WERI-Rb-1 (cell line): ENCODE measurements around the gene NACA.

ENCODE experiments used
- DNase-seq: peaks from one replicate; pipeline ENCODE4 v3.0.0-alpha.2; 2020
- H3K27ac ChIP-seq: fragments of 250-450 bp; sonication (Bioruptor Pico); 2 replicates; pipeline ENCODE4 v1.5.1; 2020; ENCODE audit warnings: mild to moderate bottlenecking, moderate library complexity
- H3K27me3 ChIP-seq: fragments of 250-450 bp; sonication (Bioruptor Pico); 2 replicates; pipeline ENCODE4 v1.5.1; 2021; ENCODE audit warnings: mild to moderate bottlenecking, low read depth, moderate library complexity; ENCODE audit not compliant: insufficient read depth, severe bottlenecking
- H3K36me3 ChIP-seq: fragments of 250-450 bp; sonication (Bioruptor Pico); 2 replicates; pipeline ENCODE4 v1.5.1; 2020; ENCODE audit warnings: mild to moderate bottlenecking, moderate library complexity
- H3K4me3 ChIP-seq: 2 replicates; pipeline ENCODE4 v1.5.1; 2011; ENCODE audit warnings: low read depth, mild to moderate bottlenecking, control low read depth, low read length
- H3K9me3 ChIP-seq: fragments of 250-450 bp; sonication (Bioruptor Pico); 2 replicates; pipeline ENCODE4 v1.5.1; 2021; ENCODE audit warnings: mild to moderate bottlenecking, moderate library complexity; ENCODE audit not compliant: severe bottlenecking
- CTCF ChIP-seq: IDR thresholded peaks from 2 replicates; pipeline ENCODE4 v1.5.1; 2011; ENCODE audit warnings: low read depth, mild to moderate bottlenecking, control low read depth, inconsistent platforms, low read length

Gene NACA

DNA sequence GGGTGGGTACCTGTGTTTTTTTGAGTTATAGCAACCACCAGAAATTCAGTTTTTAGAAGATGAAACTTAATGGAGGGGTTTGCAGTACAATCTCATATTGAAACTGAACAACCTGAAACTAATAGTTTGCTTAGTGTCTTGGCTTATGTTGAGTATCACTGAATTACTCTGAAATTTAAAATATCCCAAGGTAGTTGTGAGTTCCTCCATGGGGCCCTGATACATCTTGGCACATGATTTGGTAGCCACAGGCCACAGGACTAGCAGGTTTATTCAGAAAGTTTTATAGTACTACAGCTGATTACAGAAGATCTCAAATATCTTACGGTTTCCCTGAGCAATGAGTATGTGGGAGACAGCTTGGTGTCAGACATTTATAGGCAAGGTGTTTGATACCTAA, 47.4 kb downstream of the NACA start:
- Histone ChIP-seq H3K27me3 (no peaks in the 10 kb centered on the region), H3K27ac (no peak overlapping the region), H3K9me3 (no peaks in the 10 kb centered on the region), H3K36me3 (peaks cover 47% of the 10 kb centered on the region), H3K4me3 (no peak overlapping the region)
- no peak for DNase-seq
- TF ChIP-seq CTCF, result no peak

DNA sequence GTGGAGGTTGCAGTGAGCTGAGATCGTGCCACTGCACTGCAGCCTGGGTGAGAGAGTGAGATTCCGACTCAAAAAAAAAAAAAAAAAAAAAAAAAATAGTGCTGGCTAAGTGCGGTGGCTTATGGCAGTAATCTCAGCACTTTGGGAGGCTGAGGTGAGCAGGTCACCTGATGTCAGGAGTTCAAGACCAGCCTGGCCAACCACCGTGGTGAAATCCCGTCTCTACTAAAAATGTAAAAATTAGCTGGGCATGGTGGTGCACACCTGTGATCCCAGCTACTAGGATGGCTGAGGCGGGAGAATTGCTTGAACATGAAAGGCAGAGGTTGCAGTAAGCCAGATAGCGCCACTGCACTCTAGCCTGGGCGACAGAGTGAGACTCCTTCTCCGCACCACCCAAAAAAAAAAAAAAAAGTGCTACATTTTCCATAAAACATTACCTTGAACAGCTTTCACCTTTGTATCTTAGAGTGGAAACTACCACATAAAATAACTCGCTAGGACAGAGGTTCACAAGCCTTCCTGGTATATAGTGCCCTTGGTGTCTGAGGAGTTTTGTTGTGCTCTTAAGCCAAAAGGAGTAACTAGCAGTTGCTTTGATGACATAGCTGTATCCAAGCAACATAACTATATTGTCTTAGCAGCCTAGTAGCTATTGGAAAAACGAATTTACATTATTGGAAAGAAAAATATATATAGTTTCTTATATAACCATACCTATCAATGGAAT, 48.1 kb downstream of the NACA start:
- no peak for TF ChIP-seq CTCF
- Histone ChIP-seq H3K36me3 (peaks cover 47% of the 10 kb centered on the region), H3K27me3 (no peaks in the 10 kb centered on the region), H3K9me3 (no peaks in the 10 kb centered on the region), H3K4me3 (no peak overlapping the region), H3K27ac (no peak overlapping the region)
- DNase-seq, result no peak

GRCh38 chr12:56671608-56672007, 53.5 kb downstream of the NACA start:
- peaks cover 69% of the 10 kb centered on the region for H3K36me3 ChIP-seq
- no peak overlapping the region for H3K27ac ChIP-seq
- DNase-seq, result no peak
- H3K9me3 ChIP-seq, result no peaks in the 10 kb centered on the region
- TF ChIP-seq CTCF, result no peak
- H3K27me3 ChIP-seq, result no peaks in the 10 kb centered on the region
- H3K4me3 ChIP-seq, result no peak overlapping the region

GRCh38 chr12:56670836-56671235, 54.3 kb downstream of the NACA start:
- no peaks in the 10 kb centered on the region for H3K9me3 ChIP-seq
- TF ChIP-seq CTCF, result no peak
- no peak overlapping the region for H3K4me3 ChIP-seq
- H3K36me3 ChIP-seq, result peaks cover 76% of the 10 kb centered on the region
- H3K27ac ChIP-seq, result no peak overlapping the region
- no peaks in the 10 kb centered on the region for H3K27me3 ChIP-seq
- no peak for DNase-seq

- no peak for DNase-seq
- peaks cover 90% of the 10 kb centered on the region for H3K36me3 ChIP-seq
- TF ChIP-seq CTCF, result no peak
- no peak overlapping the region for H3K4me3 ChIP-seq
- H3K9me3 ChIP-seq, result no peaks in the 10 kb centered on the region
- H3K27ac ChIP-seq, result no peak overlapping the region
- no peaks in the 10 kb centered on the region for H3K27me3 ChIP-seq
Observed at GRCh38 chr12:56668197-56668457, 57.0 kb downstream of the NACA start.
